ENCODE measurements around the gene RGS12.
"Not testable (repeated sequence)": the region's sequence is repeated elsewhere in the genome, so short reads cannot be mapped to it uniquely, and the experiment has no call there.

Gene RGS12

GRCh38 chr4:3299976-3300671 lies 7.3 kb downstream of the RGS12 start:
- no peak for DNase-seq

- DNase-seq = not testable (repeated sequence)
These were observed 8.1 kb downstream of the RGS12 start for GRCh38 chr4:3300882-3301281.

GRCh38 chr4:3301450-3302172 lies 8.8 kb downstream of the RGS12 start:
- DNase-seq = no peak

GRCh38 chr4:3302173-3302785 lies 9.5 kb downstream of the RGS12 start:
- no peak for DNase-seq

- no peak for DNase-seq
These were observed 10.2 kb downstream of the RGS12 start for GRCh38 chr4:3302786-3303564.

GRCh38 chr4:3303565-3303824 lies 10.7 kb downstream of the RGS12 start:
- no peak for DNase-seq

DNA sequence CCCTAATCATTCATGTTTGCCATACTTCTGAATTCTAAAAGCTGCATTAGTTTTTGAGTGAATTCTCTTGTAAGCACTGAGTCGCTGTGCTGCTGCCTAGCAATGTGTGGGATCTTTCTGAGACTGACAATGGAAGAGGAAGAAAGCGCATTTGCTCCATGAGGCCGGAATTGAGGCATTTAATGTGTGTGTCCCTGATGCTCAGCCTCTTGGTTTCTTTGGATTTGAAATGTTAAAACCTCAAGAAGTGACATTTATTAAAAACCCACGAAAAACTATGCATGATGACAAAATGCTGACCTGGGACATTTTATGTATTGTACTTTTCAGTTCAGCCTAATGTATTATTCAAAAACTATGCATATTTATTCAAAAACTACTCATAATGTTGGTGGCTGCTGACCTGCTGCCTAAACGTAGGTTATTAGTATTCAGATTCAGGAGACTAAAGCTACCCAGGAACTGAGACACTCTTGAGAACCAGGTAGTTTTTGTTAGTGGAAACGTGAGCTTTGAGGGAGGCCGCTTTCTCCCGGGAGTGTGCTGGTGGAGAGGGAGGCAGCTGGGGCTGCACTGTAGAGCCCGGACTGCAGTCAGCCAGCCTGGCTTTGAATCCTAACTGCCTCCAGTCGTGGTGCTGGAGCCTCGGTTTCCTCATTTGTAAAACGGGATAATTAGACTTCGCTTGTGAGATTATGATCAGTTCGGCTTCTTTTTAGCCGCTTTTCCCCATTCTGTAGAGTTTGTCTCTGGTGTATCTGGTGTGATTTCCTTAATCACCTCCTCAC lies 11.3 kb downstream of the RGS12 start:
- no peak for DNase-seq

GRCh38 chr4:3304831-3305609 lies 12.2 kb downstream of the RGS12 start:
- peak; percentile 65 for DNase-seq

- no peak for DNase-seq
These were observed 13.0 kb downstream of the RGS12 start for GRCh38 chr4:3305610-3306371.

DNA sequence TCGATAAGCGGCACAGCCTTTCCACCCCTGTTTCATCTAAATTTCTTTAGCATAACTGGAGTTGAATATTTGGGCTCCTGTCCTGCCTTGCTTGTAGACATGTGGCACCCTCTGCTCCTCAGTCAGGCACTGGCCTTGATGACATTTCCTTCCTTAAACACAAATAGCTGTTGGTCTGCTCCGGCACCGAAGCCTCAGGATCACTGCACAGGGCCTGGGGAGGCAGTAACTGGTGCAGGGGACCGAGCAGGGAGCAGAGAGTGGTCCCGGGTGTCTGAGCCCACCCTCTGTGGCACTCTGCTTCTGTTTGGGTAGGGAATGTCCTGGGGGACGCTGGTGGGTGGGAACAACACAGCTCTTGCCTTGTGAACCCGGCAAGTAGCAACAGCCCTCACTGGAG lies 13.6 kb downstream of the RGS12 start:
- DNase-seq = no peak

DNA sequence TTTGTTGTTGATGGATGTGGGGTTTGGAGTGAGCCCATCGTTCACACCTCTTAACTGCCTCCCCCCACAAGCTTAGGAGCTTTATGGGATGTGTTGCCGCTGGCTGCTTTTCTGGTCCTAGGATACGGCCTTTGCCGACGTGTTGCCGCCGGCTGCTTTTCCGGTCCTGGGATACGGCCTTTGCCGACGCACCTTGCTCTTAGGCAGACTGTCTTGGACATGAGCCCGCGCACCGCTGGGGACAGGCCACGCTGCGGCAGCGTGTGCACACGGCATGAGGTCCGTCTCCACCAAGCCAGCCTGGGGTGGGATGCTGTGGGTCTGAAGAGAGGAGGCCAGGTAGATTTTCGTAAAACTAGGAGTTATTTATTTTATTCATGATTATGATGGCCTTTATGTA lies 14.2 kb downstream of the RGS12 start:
- DNase-seq = no peak

- DNase-seq = no peak
These were observed 14.7 kb downstream of the RGS12 start for GRCh38 chr4:3307486-3307885.

GRCh38 chr4:3307891-3308575 lies 15.2 kb downstream of the RGS12 start:
- no peak for DNase-seq

DNA sequence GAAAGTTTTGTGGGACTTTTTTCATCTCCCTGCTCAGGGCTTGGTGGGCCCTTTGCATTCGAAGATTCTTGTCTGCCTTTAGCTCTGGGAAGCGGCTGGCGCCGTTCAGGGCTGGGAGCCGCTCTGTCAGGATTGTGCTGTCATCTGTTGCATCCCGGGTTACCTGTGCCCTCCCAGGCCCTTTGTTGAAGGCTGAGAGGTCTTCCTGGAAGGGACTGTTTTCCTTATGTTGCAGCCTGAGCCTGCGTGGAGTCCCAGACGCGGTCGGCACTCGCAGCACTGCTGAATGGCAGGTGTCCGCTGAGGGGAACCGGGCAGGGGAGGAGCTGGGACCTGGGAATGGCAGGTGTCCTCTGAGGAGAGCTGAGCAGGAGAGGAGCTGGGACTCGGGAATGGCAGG lies 15.9 kb downstream of the RGS12 start:
- DNase-seq = no peak

DNA sequence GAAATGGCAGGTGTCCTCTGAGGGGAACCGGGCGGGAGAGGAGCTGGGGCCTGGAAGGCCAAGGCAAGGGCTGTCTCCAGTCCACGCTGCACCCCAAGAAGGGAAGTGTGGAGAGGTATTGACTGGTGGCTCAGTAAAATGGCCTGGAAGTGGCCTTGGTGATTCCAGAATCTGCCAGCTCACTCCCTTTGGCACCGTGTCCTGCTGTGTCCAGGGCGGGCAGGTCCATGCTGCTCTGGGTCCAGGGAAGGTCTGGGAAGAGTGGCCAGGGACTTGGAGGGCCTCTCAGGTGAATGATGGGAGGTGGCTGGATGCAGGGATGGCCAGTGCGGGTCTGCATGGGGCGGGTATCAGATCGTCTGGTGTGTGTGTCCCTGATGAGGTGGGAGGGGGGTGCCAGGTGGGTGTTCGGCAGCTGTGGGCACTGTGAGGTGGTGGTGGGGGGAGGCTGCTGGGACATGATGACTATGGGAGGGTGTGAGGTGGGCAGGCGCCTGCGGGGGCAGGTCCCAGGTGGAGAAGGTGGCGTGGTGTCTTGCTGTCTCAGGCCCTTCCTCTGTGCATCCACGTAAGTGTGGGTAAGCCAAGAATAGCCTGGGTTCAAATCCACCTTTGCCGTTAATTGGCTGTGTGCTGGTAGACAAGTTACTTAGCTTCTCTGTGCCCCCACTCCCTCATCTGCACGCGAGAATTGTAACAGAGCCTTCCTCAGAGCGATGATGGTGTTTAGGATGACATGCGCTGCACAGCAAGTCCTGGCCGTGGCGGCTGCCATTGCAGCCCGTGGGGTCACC lies 17.7 kb downstream of the RGS12 start:
- no peak for DNase-seq

DNA sequence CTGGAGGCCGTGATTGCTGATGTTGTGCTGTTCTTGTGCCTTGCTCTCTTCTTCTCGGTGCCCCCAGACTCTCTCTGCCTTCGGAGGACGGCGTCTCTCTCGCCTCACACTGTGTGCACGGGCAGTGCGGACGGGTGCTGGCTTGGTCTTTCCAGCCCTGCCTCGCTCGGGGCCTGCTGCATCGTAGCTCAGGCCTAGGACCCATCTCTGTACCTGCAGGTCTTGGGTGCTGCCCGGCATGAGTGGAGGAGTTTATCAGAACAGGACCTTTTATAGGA lies 18.2 kb downstream of the RGS12 start:
- no peak for DNase-seq

GRCh38 chr4:3311489-3312171 lies 18.8 kb downstream of the RGS12 start:
- no peak for DNase-seq

DNA sequence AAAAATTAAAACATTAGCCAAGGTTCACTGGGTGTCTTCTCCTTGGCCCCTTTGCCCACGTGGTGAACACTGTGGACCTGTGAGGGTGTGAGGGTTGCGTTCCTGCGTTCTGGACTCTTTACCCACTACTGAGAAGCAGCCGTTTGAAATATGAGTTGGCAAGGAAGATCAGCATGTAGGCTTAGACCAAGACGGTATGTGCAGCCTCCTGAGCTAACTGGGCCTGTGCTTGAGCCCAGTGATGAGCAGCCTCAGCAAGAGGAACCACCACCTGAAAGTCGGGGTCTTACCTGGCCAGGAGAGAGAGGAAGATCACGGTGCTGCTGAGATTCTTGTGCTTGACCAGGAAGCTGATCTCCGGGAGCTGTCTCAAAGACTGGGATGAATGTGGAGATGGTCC lies 19.5 kb downstream of the RGS12 start:
- no peak for DNase-seq

- no peak for DNase-seq
These were observed 20.3 kb downstream of the RGS12 start for GRCh38 chr4:3313139-3313538.
